HepG2 (cell line): ENCODE data around the gene PTPRCAP. TPM values are rescaled to one million over a fixed set of nuclear protein-coding genes. Genes with fewer than 3 reads are reported as not detected.

Experiments used
- E2F1 ChIP-seq: sonication (generic); formaldehyde crosslinking; IDR thresholded peaks from 2 replicates; pipeline ENCODE4 v1.5.0; 2020; ENCODE audit warnings: missing genetic modification reagents
- FLYWCH1 ChIP-seq: sonication (generic); formaldehyde crosslinking; IDR thresholded peaks from 2 replicates; pipeline ENCODE4 v1.8.1; 2023; ENCODE audit warnings: mild to moderate bottlenecking, missing genetic modification reagents
- HCFC1 ChIP-seq: fragments of 150-350 bp; IDR thresholded peaks from 2 replicates; pipeline ENCODE4 v1.6.1; 2014; ENCODE audit warnings: low read depth, low read length
- JUND ChIP-seq: sonication (generic); formaldehyde crosslinking; IDR thresholded peaks from 2 replicates; pipeline ENCODE4 v1.8.0; 2022; ENCODE audit warnings: mild to moderate bottlenecking, missing genetic modification reagents
- KDM6A ChIP-seq: IDR thresholded peaks from 2 replicates; pipeline ENCODE4 v1.6.1; 2016; ENCODE audit warnings: low read depth
- KIAA2018 ChIP-seq: sonication (generic); formaldehyde crosslinking; IDR thresholded peaks from 2 replicates; pipeline ENCODE4 v1.5.0; 2020; ENCODE audit warnings: mild to moderate bottlenecking, missing genetic modification reagents, borderline replicate concordance
- MIER2 ChIP-seq: IDR thresholded peaks from 2 replicates; pipeline ENCODE4 v1.6.1; 2016; ENCODE audit warnings: missing biosample characterization, missing genetic modification reagents
- MLX ChIP-seq: IDR thresholded peaks from 2 replicates; pipeline ENCODE4 v1.6.1; 2016
- RFX1 ChIP-seq: fragments of 450-650 bp; IDR thresholded peaks from 2 replicates; pipeline ENCODE4 v1.6.1; 2017
- SMAD1 ChIP-seq: sonication (generic); formaldehyde crosslinking; IDR thresholded peaks from 2 replicates; pipeline ENCODE4 v1.4.0; 2020; ENCODE audit warnings: missing genetic modification reagents, low read depth, mild to moderate bottlenecking, borderline replicate concordance
- TBL1XR1 ChIP-seq: fragments of 150-350 bp; IDR thresholded peaks from 2 replicates; pipeline ENCODE4 v1.6.1; 2014; ENCODE audit warnings: borderline replicate concordance, low read length; ENCODE audit not compliant: partially characterized antibody
- TBX2 ChIP-seq: sonication (generic); formaldehyde crosslinking; IDR thresholded peaks from 2 replicates; pipeline ENCODE4 v1.5.0; 2020; ENCODE audit warnings: missing genetic modification reagents, mild to moderate bottlenecking, borderline replicate concordance
- ZFP91 ChIP-seq: sonication (generic); formaldehyde crosslinking; IDR thresholded peaks from 2 replicates; pipeline ENCODE4 v1.9.0; 2022; ENCODE audit warnings: missing genetic modification reagents, mild to moderate bottlenecking, borderline replicate concordance
- ZNF225 ChIP-seq: sonication (generic); formaldehyde crosslinking; IDR thresholded peaks from 2 replicates; pipeline ENCODE4 v1.4.0; 2020; ENCODE audit warnings: mild to moderate bottlenecking, missing genetic modification reagents
- ZNF234 ChIP-seq: sonication (generic); formaldehyde crosslinking; conservative IDR thresholded peaks from 2 replicates; pipeline ENCODE4 v1.5.1; 2020; ENCODE audit warnings: mild to moderate bottlenecking, missing genetic modification reagents
- ZNF343 ChIP-seq: sonication (generic); formaldehyde crosslinking; IDR thresholded peaks from 2 replicates; pipeline ENCODE4 v1.4.0; 2020; ENCODE audit warnings: mild to moderate bottlenecking, missing genetic modification reagents
- ZNF451 ChIP-seq: sonication (generic); formaldehyde crosslinking; IDR thresholded peaks from 2 replicates; pipeline ENCODE4 v1.5.0; 2020; ENCODE audit warnings: mild to moderate bottlenecking, missing genetic modification reagents
- ZNF530 ChIP-seq: sonication (generic); formaldehyde crosslinking; IDR thresholded peaks from 2 replicates; pipeline ENCODE4 v1.5.0; 2020; ENCODE audit warnings: low read depth, mild to moderate bottlenecking, missing genetic modification reagents
- ZNF747 ChIP-seq: sonication (generic); formaldehyde crosslinking; IDR thresholded peaks from 2 replicates; pipeline ENCODE4 v1.8.1; 2023; ENCODE audit warnings: missing genetic modification reagents, mild to moderate bottlenecking, borderline replicate concordance
- ZZZ3 ChIP-seq: sonication (generic); formaldehyde crosslinking; IDR thresholded peaks from 2 replicates; pipeline ENCODE4 v1.4.0; 2020; ENCODE audit warnings: missing genetic modification reagents, mild to moderate bottlenecking, borderline replicate concordance
- polyA plus RNA-seq, 8 experiments: library from polyadenylated mRNA; depleted of rRNA in 3 of 8; stranded (reverse) in 7 of 8; unstranded in 1 of 8; fragments of >200 nt; fragmentation: Illumina TruSeq in 4 of 8; extraction: Trizol in 4 of 8; gene quantifications; 2 replicates each; pipeline versions ENCODE4 v1.2.1 to v1.2.3, GENCODE V29; 2011 to 2016; ENCODE audit warnings: low read depth in 4 of 8, missing spikeins in 1 of 8, mixed read lengths in 1 of 8; ENCODE audit not compliant: insufficient read depth in 1 of 8
- total RNA-seq, 5 experiments: library from RNA; depleted of rRNA; stranded (reverse); fragments of >200 nt; fragmentation: Illumina TruSeq; extraction: Trizol; gene quantifications; 2 replicates each; pipeline ENCODE4 v1.2.3, GENCODE V29; 2016; ENCODE audit warnings: low read depth in 1 of 5

The PTPRCAP gene
- total and polyA plus RNA-seq, 2 of the 13 experiments (the other 11 are each of a cell fraction or from before 2014, with no cell fraction given) = 0.60 to 0.70 TPM

- TF ChIP-seq KIAA2018 = no peak
- TF ChIP-seq ZNF234 = 0 out of 2 replicates have a peak, but pooled peaks have one; percentile 73
- TF ChIP-seq RFX1 = no peak
- TF ChIP-seq ZNF451 = no peak
- TF ChIP-seq JUND (CRISPR knock-in tag) = no peak
- TF ChIP-seq TBX2 (CRISPR knock-in tag) = peak; percentile 56; the same call in 1 of the 2 replicates
- TF ChIP-seq HCFC1 = no peak
- TF ChIP-seq FLYWCH1 (CRISPR knock-in tag) = no peak
- TF ChIP-seq ZFP91 (CRISPR knock-in tag) = no peak
- no peak for TF ChIP-seq MIER2 (CRISPR knock-in tag)
- no peak for TF ChIP-seq E2F1 (CRISPR knock-in tag)
- peak; percentile 28; the same call in 1 of the 2 replicates for TF ChIP-seq ZNF225 (CRISPR knock-in tag)
- no peak for TF ChIP-seq ZNF343 (CRISPR knock-in tag)
- TF ChIP-seq ZZZ3 (CRISPR knock-in tag) = no peak
- no peak for TF ChIP-seq SMAD1 (CRISPR knock-in tag)
- no peak for TF ChIP-seq MLX (CRISPR knock-in tag)
- TF ChIP-seq ZNF530 (CRISPR knock-in tag) = no peak
- TF ChIP-seq KDM6A = no peak
- TF ChIP-seq TBL1XR1 = no peak
- TF ChIP-seq ZNF747 (CRISPR knock-in tag) = no peak
Measured at GRCh38 chr11:67400942-67401494, 36.5 kb downstream of the PTPRCAP start (continued).
